IPS-11a (cell line): ENCODE data around the gene NRG3.

ENCODE experiments used
- H3K4me3 ChIP-seq: one replicate; pipeline ENCODE4 v1.5.1; 2013; ENCODE audit warnings: low read depth, low read length, control low read depth

Gene NRG3

GRCh38 chr10:82210331-82210730 lies 335.3 kb downstream of the NRG3 start:
- H3K4me3 ChIP-seq: no peak overlapping the region

- no peak overlapping the region for H3K4me3 ChIP-seq
Measured at GRCh38 chr10:82211346-82211745, 336.4 kb downstream of the NRG3 start.

GRCh38 chr10:82212753-82213152 lies 337.8 kb downstream of the NRG3 start:
- no peak overlapping the region for H3K4me3 ChIP-seq

- no peak overlapping the region for H3K4me3 ChIP-seq
Measured at GRCh38 chr10:82213784-82214183, 338.8 kb downstream of the NRG3 start.

GRCh38 chr10:82221056-82221455 lies 346.1 kb downstream of the NRG3 start:
- H3K4me3 ChIP-seq: no peak overlapping the region

- H3K4me3 ChIP-seq: no peak overlapping the region
Measured at GRCh38 chr10:82221601-82222149, 346.7 kb downstream of the NRG3 start.

- H3K4me3 ChIP-seq: no peak overlapping the region
Measured at GRCh38 chr10:82228701-82229100, 353.7 kb downstream of the NRG3 start.

GRCh38 chr10:82234173-82234572 lies 359.2 kb downstream of the NRG3 start:
- no peak overlapping the region for H3K4me3 ChIP-seq

GRCh38 chr10:82236084-82236731 lies 361.2 kb downstream of the NRG3 start:
- no peak overlapping the region for H3K4me3 ChIP-seq

GRCh38 chr10:82238291-82238690 lies 363.3 kb downstream of the NRG3 start:
- no peak overlapping the region for H3K4me3 ChIP-seq

- H3K4me3 ChIP-seq: no peak overlapping the region
Measured at GRCh38 chr10:82240408-82240807, 365.4 kb downstream of the NRG3 start.

- no peak overlapping the region for H3K4me3 ChIP-seq
Measured at GRCh38 chr10:82242778-82243177, 367.8 kb downstream of the NRG3 start.

GRCh38 chr10:82245157-82245556 lies 370.2 kb downstream of the NRG3 start:
- no peak overlapping the region for H3K4me3 ChIP-seq

GRCh38 chr10:82245906-82246560 lies 371.0 kb downstream of the NRG3 start:
- H3K4me3 ChIP-seq: no peak overlapping the region

- no peak overlapping the region for H3K4me3 ChIP-seq
Measured at GRCh38 chr10:82249141-82249540, 374.1 kb downstream of the NRG3 start.

- H3K4me3 ChIP-seq: no peak overlapping the region
Measured at GRCh38 chr10:82251222-82251906, 376.4 kb downstream of the NRG3 start.

- no peak overlapping the region for H3K4me3 ChIP-seq
Measured at GRCh38 chr10:82252081-82252480, 377.1 kb downstream of the NRG3 start.

- H3K4me3 ChIP-seq: no peak overlapping the region
Measured at GRCh38 chr10:82254237-82254636, 379.2 kb downstream of the NRG3 start.

- H3K4me3 ChIP-seq: no peak overlapping the region
Measured at GRCh38 chr10:82256275-82256674, 381.3 kb downstream of the NRG3 start.

- H3K4me3 ChIP-seq: no peak overlapping the region
Measured at GRCh38 chr10:82266438-82266837, 391.4 kb downstream of the NRG3 start.

- no peak overlapping the region for H3K4me3 ChIP-seq
Measured at GRCh38 chr10:82267014-82267413, 392.0 kb downstream of the NRG3 start.

- no peak overlapping the region for H3K4me3 ChIP-seq
Measured at GRCh38 chr10:82267465-82267864, 392.5 kb downstream of the NRG3 start.
